HG03342 (cell line): ENCODE data around the gene XG.
"Not testable (repeated sequence)": the region's sequence is repeated elsewhere in the genome, so short reads cannot be mapped to it uniquely, and the experiment has no call there.

Experiments used
- ATAC-seq: cut with Tn5 transposase; IDR thresholded peaks from one replicate; pipeline ENCODE4 v1.9.1; 2021; ENCODE audit warnings: mild to moderate bottlenecking, moderate library complexity; ENCODE audit not compliant: unreplicated experiment

Gene XG

GRCh38 chrX:2751874-2752300, at the start of gene XG:
XG (plus strand) TSS chrX:2752040; CDS start chrX:2752275, 235 bp downstream.
- ATAC-seq: not testable (repeated sequence)

GRCh38 chrX:2703991-2704369, 47.9 kb upstream of the XG start:
- no peak for ATAC-seq

- ATAC-seq: no peak
These were observed 46.6 kb upstream of the XG start for GRCh38 chrX:2705046-2705832.

- ATAC-seq: peak; percentile 93
These were observed 44.5 kb upstream of the XG start for GRCh38 chrX:2707334-2707760.

- no peak for ATAC-seq
These were observed 43.8 kb upstream of the XG start for GRCh38 chrX:2708021-2708420.

- ATAC-seq: no peak
These were observed 43.1 kb upstream of the XG start for GRCh38 chrX:2708592-2709188.

- no peak for ATAC-seq
These were observed 42.3 kb upstream of the XG start for GRCh38 chrX:2709556-2709955.

- ATAC-seq: no peak
These were observed 41.6 kb upstream of the XG start for GRCh38 chrX:2710041-2710840.

GRCh38 chrX:2711441-2711840, 40.4 kb upstream of the XG start:
- ATAC-seq: no peak

- ATAC-seq: no peak
These were observed 39.4 kb upstream of the XG start for GRCh38 chrX:2712428-2712827.

GRCh38 chrX:2712890-2713840, 38.7 kb upstream of the XG start:
- no peak for ATAC-seq

- ATAC-seq: no peak
These were observed 37.3 kb upstream of the XG start for GRCh38 chrX:2714551-2714950.

GRCh38 chrX:2715066-2715600, 36.7 kb upstream of the XG start:
- no peak for ATAC-seq

- ATAC-seq: no peak
These were observed 34.5 kb upstream of the XG start for GRCh38 chrX:2717312-2717711.

- ATAC-seq: no peak
These were observed 33.0 kb upstream of the XG start for GRCh38 chrX:2718821-2719220.

- ATAC-seq: no peak
These were observed 31.9 kb upstream of the XG start for GRCh38 chrX:2719774-2720447.

- ATAC-seq: no peak
These were observed 28.5 kb upstream of the XG start for GRCh38 chrX:2723286-2723879.

- not testable (repeated sequence) for ATAC-seq
These were observed 24.6 kb upstream of the XG start for GRCh38 chrX:2727264-2727663.

GRCh38 chrX:2732076-2732475, 19.8 kb upstream of the XG start:
- no peak for ATAC-seq
